Nephron progenitor cell (in vitro differentiated cells): ENCODE data around the gene CTSZ.

Experiments used
- DNase-seq: peaks from one replicate; pipeline ENCODE4 v3.0.0; 2021
- H3K27ac Mint-ChIP-seq: 2 replicates; pipeline ENCODE4 v1.8.0; 2021; ENCODE audit warnings: mild to moderate bottlenecking, moderate library complexity, mixed read lengths
- H3K27me3 Mint-ChIP-seq: 2 replicates; pipeline ENCODE4 v1.8.0; 2021; ENCODE audit warnings: mild to moderate bottlenecking, low read depth, mixed read lengths; ENCODE audit not compliant: poor library complexity
- H3K36me3 Mint-ChIP-seq: 2 replicates; pipeline ENCODE4 v1.8.0; 2021; ENCODE audit warnings: low read depth, mixed read lengths
- H3K4me1 Mint-ChIP-seq: 2 replicates; pipeline ENCODE4 v1.8.0; 2021; ENCODE audit warnings: mixed read lengths
- H3K4me3 Mint-ChIP-seq: 2 replicates; pipeline ENCODE4 v1.8.0; 2021; ENCODE audit warnings: mild to moderate bottlenecking, moderate library complexity, mixed read lengths
- H3K9me3 Mint-ChIP-seq: 2 replicates; pipeline ENCODE4 v1.8.0; 2021; ENCODE audit warnings: mild to moderate bottlenecking, moderate library complexity, mixed read lengths
- CTCF ChIP-seq: fragments of 200-600 bp; sonication (generic); IDR thresholded peaks from 2 replicates; pipeline ENCODE4 v1.5.0; 2021; ENCODE audit warnings: antibody characterized with exemption

CTSZ gene

GRCh38 chr20:58995461-58996225 is 11.4 kb downstream of the CTSZ start:
- Mint-ChIP-seq H3K27me3 (no peaks in the 10 kb centered on the region), H3K36me3 (peaks cover 64% of the 10 kb centered on the region), H3K4me1 (no peaks in the 10 kb centered on the region), H3K4me3 (no peak overlapping the region), H3K9me3 (no peaks in the 10 kb centered on the region), H3K27ac (peak overlapping the region; percentile 93)
- no peak for DNase-seq
- TF ChIP-seq CTCF: no peak

- Mint-ChIP-seq H3K4me1 (no peaks in the 10 kb centered on the region), H3K9me3 (no peaks in the 10 kb centered on the region), H3K27ac (peak overlapping the region; percentile 93), H3K27me3 (no peaks in the 10 kb centered on the region), H3K36me3 (peaks cover 67% of the 10 kb centered on the region), H3K4me3 (no peak overlapping the region)
- no peak for TF ChIP-seq CTCF
- no peak for DNase-seq
Observed at GRCh38 chr20:58994390-58995159, 12.5 kb downstream of the CTSZ start.

GRCh38 chr20:58993332-58994248 is 13.5 kb downstream of the CTSZ start:
- H3K4me3 Mint-ChIP-seq: no peak overlapping the region
- H3K4me1 Mint-ChIP-seq: no peaks in the 10 kb centered on the region
- H3K27me3 Mint-ChIP-seq: no peaks in the 10 kb centered on the region
- H3K9me3 Mint-ChIP-seq: no peaks in the 10 kb centered on the region
- H3K36me3 Mint-ChIP-seq: peaks cover 74% of the 10 kb centered on the region
- no peak for TF ChIP-seq CTCF
- DNase-seq: no peak
- peak overlapping the region; percentile 19 for H3K27ac Mint-ChIP-seq

GRCh38 chr20:58992911-58993310 is 14.1 kb downstream of the CTSZ start:
- Mint-ChIP-seq H3K36me3 (peaks cover 74% of the 10 kb centered on the region), H3K27ac (no peak overlapping the region)

GRCh38 chr20:58991715-58992114 is 15.3 kb downstream of the CTSZ start:
- peaks cover 4% of the 10 kb centered on the region for H3K4me1 Mint-ChIP-seq
- no peak overlapping the region for H3K4me3 Mint-ChIP-seq
- DNase-seq: no peak
- H3K36me3 Mint-ChIP-seq: peaks cover 75% of the 10 kb centered on the region
- no peaks in the 10 kb centered on the region for H3K27me3 Mint-ChIP-seq
- no peak for TF ChIP-seq CTCF
- H3K27ac Mint-ChIP-seq: peak overlapping the region; percentile 72
- H3K9me3 Mint-ChIP-seq: no peaks in the 10 kb centered on the region

More at GRCh38 chr20:58992911-58993310, 14.1 kb downstream of the CTSZ start:
- no peak for DNase-seq
- Mint-ChIP-seq H3K4me1 (no peaks in the 10 kb centered on the region), H3K9me3 (no peaks in the 10 kb centered on the region), H3K27me3 (no peaks in the 10 kb centered on the region), H3K4me3 (no peak overlapping the region)
- no peak for TF ChIP-seq CTCF
